ENCODE results near the gene TBX20.

The TBX20 gene

GRCh38 chr7:35277359-35277758, 23.5 kb upstream of the TBX20 start:
- TF ChIP-seq CTCF (IDR thresholded peaks at IDR 0.05; ENCODE audit: low read length, missing control alignments) = no peak
- H3K4me3 ChIP-seq (replicated peaks; ENCODE audit: low read depth, low read length) = no peak overlapping the region
- DNase-seq (ENCODE audit: low read depth) = no peak

DNA sequence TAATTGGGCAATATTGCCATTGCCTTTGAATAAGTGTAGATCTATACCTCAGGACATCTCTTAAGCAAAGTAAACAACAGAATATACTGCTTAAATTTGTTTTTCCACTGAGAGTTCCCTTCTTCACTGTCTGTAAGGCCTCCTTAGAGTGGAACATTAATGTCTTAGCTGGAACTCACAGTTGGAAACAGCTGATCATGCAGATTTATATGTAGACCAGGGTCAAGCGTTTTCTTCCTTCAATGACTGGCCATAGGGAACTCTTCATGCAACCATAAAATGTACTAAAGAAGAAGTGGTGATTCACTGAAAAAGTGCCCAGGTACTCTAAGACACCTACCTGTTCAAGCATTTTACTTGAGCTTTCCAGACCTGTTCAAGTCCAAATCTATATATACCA, 18.3 kb upstream of the TBX20 start:
- TF ChIP-seq CTCF (IDR thresholded peaks at IDR 0.05; ENCODE audit: low read length, missing control alignments) = no peak
- no peak for DNase-seq (ENCODE audit: low read depth)
- no peak overlapping the region for H3K4me3 ChIP-seq (replicated peaks; ENCODE audit: low read depth, low read length)

DNA sequence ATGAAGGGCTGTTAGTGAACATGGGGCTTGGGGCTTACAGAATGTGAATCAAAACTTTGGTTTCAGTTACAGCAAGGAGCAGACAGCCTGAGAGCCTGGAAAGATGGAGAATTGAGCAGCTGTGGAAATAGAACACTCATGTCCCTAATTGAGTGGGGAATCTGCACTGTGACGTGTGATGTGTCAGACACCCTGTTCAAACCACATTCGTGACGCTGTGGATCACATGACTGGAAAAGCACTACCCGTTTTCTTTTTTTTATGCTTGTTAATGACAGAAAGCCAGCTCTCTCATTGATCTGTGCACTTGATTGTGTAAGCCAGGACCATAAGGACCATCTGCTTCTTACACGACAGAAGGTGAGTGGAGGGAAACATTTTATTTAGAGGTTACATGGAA, 15.1 kb upstream of the TBX20 start:
- no peak for DNase-seq (ENCODE audit: low read depth)
- H3K4me3 ChIP-seq (replicated peaks; ENCODE audit: low read depth, low read length) = no peak overlapping the region
- no peak for TF ChIP-seq CTCF (IDR thresholded peaks at IDR 0.05; ENCODE audit: low read length, missing control alignments)

- H3K4me3 ChIP-seq (replicated peaks; ENCODE audit: low read depth, low read length) = no peak overlapping the region
- no peak for TF ChIP-seq CTCF (IDR thresholded peaks at IDR 0.05; ENCODE audit: low read length, missing control alignments)
- DNase-seq (ENCODE audit: low read depth) = no peak
Measured at GRCh38 chr7:35267411-35267810, 13.5 kb upstream of the TBX20 start.

DNA sequence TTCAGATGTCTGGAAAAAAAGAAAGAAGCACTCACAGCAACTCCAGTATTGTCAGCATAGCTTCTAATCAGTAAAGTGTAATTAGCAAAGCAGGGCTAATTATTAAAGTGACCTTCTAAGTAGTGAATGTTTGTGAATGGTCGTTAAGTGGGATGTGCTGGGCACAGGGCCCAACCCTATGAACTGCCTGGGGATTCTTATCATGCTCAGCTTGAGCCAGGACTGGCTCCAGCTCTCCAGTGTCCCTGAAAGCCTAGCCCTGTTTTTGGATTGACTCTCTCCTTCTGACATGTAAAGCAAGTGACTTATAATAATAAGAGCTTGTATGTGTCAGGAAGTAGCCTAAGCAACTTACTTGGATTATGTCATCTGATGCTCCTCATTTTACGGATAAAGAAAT, 9.5 kb upstream of the TBX20 start:
- H3K4me3 ChIP-seq (replicated peaks; ENCODE audit: low read depth, low read length) = no peak overlapping the region
- no peak for DNase-seq (ENCODE audit: low read depth)
- TF ChIP-seq CTCF (IDR thresholded peaks at IDR 0.05; ENCODE audit: low read length, missing control alignments) = no peak

GRCh38 chr7:35261476-35262285, 7.8 kb upstream of the TBX20 start:
- DNase-seq (ENCODE audit: low read depth) = no peak
- TF ChIP-seq CTCF (IDR thresholded peaks at IDR 0.05; ENCODE audit: low read length, missing control alignments) = no peak
- peak overlapping the region; percentile 22 for H3K4me3 ChIP-seq (replicated peaks; ENCODE audit: low read depth, low read length)

DNA sequence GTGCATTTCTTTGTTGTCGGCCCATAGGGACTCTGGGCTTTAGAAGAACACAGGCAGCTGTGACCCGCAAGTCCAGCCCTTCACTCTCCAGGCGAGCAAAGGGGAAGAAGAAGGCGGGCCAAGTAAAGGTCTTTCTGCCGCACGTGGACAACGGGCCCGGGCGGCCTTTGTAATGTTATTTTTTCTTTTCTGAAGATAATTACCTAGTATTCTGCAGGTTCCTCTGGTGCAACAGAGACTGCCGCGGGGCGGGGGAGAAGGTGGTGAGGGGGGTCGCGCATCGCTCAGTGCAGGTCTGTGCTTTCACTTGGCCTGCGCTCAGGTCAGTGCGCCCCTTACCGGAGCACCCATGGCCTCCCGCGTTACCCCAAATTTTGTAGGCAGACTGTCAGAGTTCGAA, 7.1 kb upstream of the TBX20 start:
- no peak overlapping the region for H3K4me3 ChIP-seq (replicated peaks; ENCODE audit: low read depth, low read length)
- no peak for DNase-seq (ENCODE audit: low read depth)
- TF ChIP-seq CTCF (IDR thresholded peaks at IDR 0.05; ENCODE audit: low read length, missing control alignments) = no peak

Measured in fibroblast of pulmonary artery (primary cell).